ENCODE results near the gene RHAG. TPM values are rescaled to one million over a fixed set of nuclear protein-coding genes. Genes with fewer than 3 reads are reported as not detected.

The RHAG gene
- total RNA-seq, 1 experiment from 2014 or later: not detected

DNA sequence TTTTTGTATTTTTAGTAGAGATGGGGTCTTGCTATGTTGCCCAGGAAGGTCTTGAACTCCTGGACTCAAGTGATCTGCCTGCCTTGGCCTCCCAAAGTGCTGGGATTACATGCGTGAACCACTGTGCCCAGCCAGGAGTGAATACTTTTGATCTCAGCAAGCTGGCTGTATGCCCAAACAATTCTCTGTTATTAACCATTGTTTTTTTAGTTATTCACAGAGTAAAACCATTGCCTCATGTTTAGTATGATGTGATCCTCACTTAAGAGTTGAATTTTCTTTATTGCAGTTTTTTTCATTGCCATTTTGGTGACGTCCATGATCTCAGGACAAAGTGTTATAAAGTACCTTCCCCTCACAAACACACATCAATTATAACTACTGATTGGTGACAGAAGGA lies 71.4 kb downstream of the RHAG start:
- Histone ChIP-seq H3K79me2 (ENCODE audit: low read length) (no peaks in the 10 kb centered on the region), H3K36me3 (ENCODE audit: insufficient read depth, low read length) (no peaks in the 10 kb centered on the region), H3K27me3 (ENCODE audit: low read length) (no peaks in the 10 kb centered on the region), H3K4me3 (ENCODE audit: low read length) (no peak overlapping the region), H2AFZ (ENCODE audit: low read length) (no peak overlapping the region), H3K9me3 (ENCODE audit: low read length) (no peaks in the 10 kb centered on the region), H3K4me2 (ENCODE audit: low read depth, low read length, poor library complexity, severe bottlenecking) (no peak overlapping the region), H3K9ac (ENCODE audit: low read length) (no peak overlapping the region), H3K9me2 (replicated peaks; ENCODE audit: insufficient read depth, low read length) (no peaks in the 10 kb centered on the region), H4K20me1 (ENCODE audit: insufficient read depth, low read depth, low read length) (no peaks in the 10 kb centered on the region), H3K27ac (ENCODE audit: low read length) (no peak overlapping the region), H3K4me1 (ENCODE audit: low read length) (no peaks in the 10 kb centered on the region)
- no peak for DNase-seq

DNA sequence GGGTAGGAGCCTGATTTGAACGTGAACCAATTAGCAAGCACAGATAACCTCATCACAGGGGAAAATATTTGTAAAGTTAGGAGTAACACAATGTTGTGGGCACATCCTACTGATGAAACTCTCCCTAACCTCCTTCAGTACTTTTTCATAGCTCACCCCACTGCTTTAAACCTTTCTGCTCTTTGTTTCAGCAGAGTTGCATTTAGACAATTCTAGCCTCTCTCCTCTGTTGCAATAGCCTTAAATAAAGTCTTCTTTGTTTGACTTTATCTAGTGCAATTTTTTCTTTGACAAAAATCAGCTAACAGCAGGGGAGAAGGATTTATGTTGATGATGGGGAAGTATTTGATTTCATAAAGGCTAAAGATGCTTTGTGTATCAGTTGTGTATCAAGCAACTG lies 72.1 kb downstream of the RHAG start:
- no peak overlapping the region for H3K4me3 ChIP-seq (ENCODE audit: low read length)
- no peaks in the 10 kb centered on the region for H3K79me2 ChIP-seq (ENCODE audit: low read length)
- H3K4me1 ChIP-seq (ENCODE audit: low read length): no peaks in the 10 kb centered on the region
- H3K9me2 ChIP-seq (replicated peaks; ENCODE audit: insufficient read depth, low read length): no peaks in the 10 kb centered on the region
- H4K20me1 ChIP-seq (ENCODE audit: insufficient read depth, low read depth, low read length): no peaks in the 10 kb centered on the region
- no peaks in the 10 kb centered on the region for H3K27me3 ChIP-seq (ENCODE audit: low read length)
- H3K36me3 ChIP-seq (ENCODE audit: insufficient read depth, low read length): no peaks in the 10 kb centered on the region
- no peak overlapping the region for H3K9ac ChIP-seq (ENCODE audit: low read length)
- H3K9me3 ChIP-seq (ENCODE audit: low read length): no peaks in the 10 kb centered on the region
- no peak overlapping the region for H2AFZ ChIP-seq (ENCODE audit: low read length)
- H3K4me2 ChIP-seq (ENCODE audit: low read depth, low read length, poor library complexity, severe bottlenecking): no peak overlapping the region
- DNase-seq: no peak
- no peak overlapping the region for H3K27ac ChIP-seq (ENCODE audit: low read length)

DNA sequence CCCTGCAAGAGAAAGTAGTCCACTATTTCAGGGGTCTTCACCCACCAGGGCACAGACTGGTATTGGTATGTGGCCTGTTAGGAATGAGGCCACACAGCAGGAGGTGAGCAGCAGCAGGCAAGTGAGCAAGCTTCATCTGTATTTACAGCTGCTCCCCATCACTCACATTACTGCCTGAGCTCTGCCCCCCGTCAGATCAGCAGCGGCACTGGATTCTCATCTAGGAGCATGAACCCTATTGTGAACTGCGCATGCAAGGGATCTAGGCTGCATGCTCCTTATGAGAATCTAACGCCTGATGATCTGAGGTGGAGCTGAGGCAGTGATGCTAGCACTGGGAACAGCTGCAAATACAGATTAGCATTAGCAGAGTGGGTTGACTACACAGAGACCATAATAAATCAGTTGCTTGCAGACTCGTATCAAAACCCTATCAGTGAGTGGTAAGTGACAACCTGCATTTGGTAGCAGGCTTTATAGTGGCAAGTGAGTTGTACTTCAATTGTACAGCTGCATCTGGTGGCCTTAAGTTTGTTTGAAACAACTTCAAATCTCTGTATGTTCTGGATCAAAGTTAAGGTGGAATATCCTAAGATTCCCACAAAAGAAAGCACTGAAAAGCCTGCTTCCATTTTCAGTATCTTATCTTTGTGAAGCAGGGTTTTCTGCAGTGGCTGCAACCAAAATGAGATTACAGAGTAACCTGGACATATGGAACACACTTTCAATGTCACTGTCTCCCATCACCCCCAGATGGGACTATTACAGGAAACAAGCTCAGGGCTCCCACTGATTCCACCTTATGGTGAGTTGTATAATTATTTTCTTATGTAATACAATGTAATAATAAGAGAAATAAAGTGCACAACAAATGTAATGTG lies 73.4 kb downstream of the RHAG start:
- Histone ChIP-seq H3K79me2 (ENCODE audit: low read length) (no peaks in the 10 kb centered on the region), H3K27ac (ENCODE audit: low read length) (no peak overlapping the region), H3K9me3 (ENCODE audit: low read length) (no peaks in the 10 kb centered on the region), H3K9ac (ENCODE audit: low read length) (no peak overlapping the region), H3K36me3 (ENCODE audit: insufficient read depth, low read length) (no peaks in the 10 kb centered on the region), H3K9me2 (replicated peaks; ENCODE audit: insufficient read depth, low read length) (no peaks in the 10 kb centered on the region), H3K27me3 (ENCODE audit: low read length) (no peaks in the 10 kb centered on the region), H3K4me1 (ENCODE audit: low read length) (no peaks in the 10 kb centered on the region), H4K20me1 (ENCODE audit: insufficient read depth, low read depth, low read length) (no peaks in the 10 kb centered on the region), H3K4me3 (ENCODE audit: low read length) (no peak overlapping the region), H3K4me2 (ENCODE audit: low read depth, low read length, poor library complexity, severe bottlenecking) (no peak overlapping the region), H2AFZ (ENCODE audit: low read length) (no peak overlapping the region)
- DNase-seq: no peak

DNA sequence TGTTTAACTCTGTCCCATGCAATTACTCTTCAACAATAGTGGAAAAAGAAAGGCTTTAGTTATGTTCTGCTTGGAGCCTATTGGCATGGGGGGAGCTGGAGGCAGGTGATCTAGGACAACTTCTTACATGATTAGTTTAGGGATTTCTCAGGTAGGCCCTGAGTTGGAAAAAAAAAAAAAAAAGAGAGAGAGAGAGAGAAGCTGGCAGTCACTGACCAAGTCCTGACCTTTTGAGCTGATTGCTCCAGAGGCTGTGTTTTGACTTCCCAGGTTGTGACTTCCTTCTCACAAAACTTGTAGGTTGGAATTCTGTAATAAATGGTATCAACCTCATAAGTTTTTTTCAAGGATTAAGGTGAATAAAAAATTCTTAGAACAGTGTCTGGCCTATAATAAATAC lies 78.4 kb downstream of the RHAG start:
- Histone ChIP-seq H2AFZ (ENCODE audit: low read length) (no peak overlapping the region), H3K4me1 (ENCODE audit: low read length) (no peaks in the 10 kb centered on the region), H3K4me2 (ENCODE audit: low read depth, low read length, poor library complexity, severe bottlenecking) (no peak overlapping the region), H3K4me3 (ENCODE audit: low read length) (no peak overlapping the region), H3K27me3 (ENCODE audit: low read length) (no peaks in the 10 kb centered on the region), H3K9me3 (ENCODE audit: low read length) (no peaks in the 10 kb centered on the region), H3K27ac (ENCODE audit: low read length) (no peak overlapping the region), H3K9ac (ENCODE audit: low read length) (no peak overlapping the region), H4K20me1 (ENCODE audit: insufficient read depth, low read depth, low read length) (no peaks in the 10 kb centered on the region), H3K79me2 (ENCODE audit: low read length) (no peaks in the 10 kb centered on the region), H3K36me3 (ENCODE audit: insufficient read depth, low read length) (no peaks in the 10 kb centered on the region), H3K9me2 (replicated peaks; ENCODE audit: insufficient read depth, low read length) (no peaks in the 10 kb centered on the region)
- DNase-seq: no peak

DNA sequence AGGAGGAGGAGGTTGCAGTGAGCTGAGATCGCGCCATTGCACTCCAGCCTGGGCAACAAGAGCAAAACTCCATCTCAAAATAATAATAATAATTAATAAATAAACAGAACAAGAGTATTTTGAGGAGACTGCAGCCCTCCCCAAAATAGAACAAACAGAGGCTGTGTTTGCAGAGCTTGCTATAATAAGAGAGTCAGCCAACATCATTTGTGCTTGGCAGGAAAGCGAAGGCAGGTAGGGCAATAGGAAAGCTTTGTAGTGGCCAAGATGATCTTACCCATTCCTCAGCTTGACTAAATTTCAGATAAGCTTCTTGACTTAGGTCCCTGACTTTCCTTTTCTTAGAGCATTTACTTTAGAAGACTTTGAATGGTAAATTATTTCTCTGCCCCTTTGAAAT lies 79.5 kb downstream of the RHAG start:
- H3K36me3 ChIP-seq (ENCODE audit: insufficient read depth, low read length): no peaks in the 10 kb centered on the region

DNA sequence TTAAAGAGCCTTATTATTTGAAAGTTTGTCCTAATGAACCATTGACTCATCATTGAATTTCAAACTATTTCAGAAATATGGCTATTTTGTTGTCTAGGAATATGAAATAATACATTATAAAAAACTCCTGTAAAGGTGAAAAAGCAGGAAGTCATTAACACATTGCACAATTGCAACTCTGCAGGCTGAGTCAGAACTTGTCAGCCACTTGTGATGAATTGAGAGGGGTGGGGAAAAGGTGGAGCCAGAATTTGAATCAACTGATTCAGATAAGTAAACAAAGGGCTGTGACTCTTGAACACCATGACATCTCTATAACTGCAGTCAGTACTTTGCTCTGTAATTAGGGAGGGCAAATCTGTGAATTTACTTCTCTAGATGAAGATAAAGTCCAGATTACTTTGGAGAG lies 80.2 kb downstream of the RHAG start:
- Histone ChIP-seq H3K4me2 (ENCODE audit: low read depth, low read length, poor library complexity, severe bottlenecking) (no peak overlapping the region), H2AFZ (ENCODE audit: low read length) (no peak overlapping the region), H3K9ac (ENCODE audit: low read length) (no peak overlapping the region), H3K9me2 (replicated peaks; ENCODE audit: insufficient read depth, low read length) (no peaks in the 10 kb centered on the region), H3K27ac (ENCODE audit: low read length) (no peak overlapping the region), H3K79me2 (ENCODE audit: low read length) (no peaks in the 10 kb centered on the region), H3K4me3 (ENCODE audit: low read length) (no peak overlapping the region), H3K27me3 (ENCODE audit: low read length) (no peaks in the 10 kb centered on the region), H4K20me1 (ENCODE audit: insufficient read depth, low read depth, low read length) (no peaks in the 10 kb centered on the region), H3K36me3 (ENCODE audit: insufficient read depth, low read length) (no peaks in the 10 kb centered on the region), H3K9me3 (ENCODE audit: low read length) (no peaks in the 10 kb centered on the region), H3K4me1 (ENCODE audit: low read length) (no peaks in the 10 kb centered on the region)
- DNase-seq: no peak

More for the DNA sequence above, 79.5 kb downstream of the RHAG start:
- no peak overlapping the region for H3K4me3 ChIP-seq (ENCODE audit: low read length)
- H3K9me3 ChIP-seq (ENCODE audit: low read length): no peaks in the 10 kb centered on the region
- no peaks in the 10 kb centered on the region for H3K79me2 ChIP-seq (ENCODE audit: low read length)
- H2AFZ ChIP-seq (ENCODE audit: low read length): no peak overlapping the region
- no peaks in the 10 kb centered on the region for H4K20me1 ChIP-seq (ENCODE audit: insufficient read depth, low read depth, low read length)
- no peak overlapping the region for H3K4me2 ChIP-seq (ENCODE audit: low read depth, low read length, poor library complexity, severe bottlenecking)
- no peaks in the 10 kb centered on the region for H3K9me2 ChIP-seq (replicated peaks; ENCODE audit: insufficient read depth, low read length)
- no peaks in the 10 kb centered on the region for H3K4me1 ChIP-seq (ENCODE audit: low read length)
- DNase-seq: no peak
- no peak overlapping the region for H3K27ac ChIP-seq (ENCODE audit: low read length)
- no peak overlapping the region for H3K9ac ChIP-seq (ENCODE audit: low read length)
- H3K27me3 ChIP-seq (ENCODE audit: low read length): no peaks in the 10 kb centered on the region

DNA sequence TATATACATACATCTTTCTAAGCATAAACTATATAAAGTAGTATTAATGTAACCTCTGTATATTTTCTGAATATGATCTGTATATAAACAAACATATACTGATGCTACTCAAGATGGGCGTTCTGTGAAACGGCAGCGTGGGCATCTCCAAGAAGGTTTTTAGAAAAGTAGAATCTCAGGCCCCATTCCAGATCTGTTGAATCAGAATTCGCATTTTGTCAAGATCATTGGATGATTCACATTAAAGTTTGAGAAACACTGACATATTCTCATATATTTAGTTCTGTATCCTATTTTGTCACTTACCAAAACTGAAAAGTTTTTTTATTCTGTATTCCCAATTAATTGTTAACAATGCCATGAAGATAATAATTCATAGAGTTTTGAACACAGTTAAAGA lies 80.7 kb downstream of the RHAG start:
- Histone ChIP-seq H3K9ac (ENCODE audit: low read length) (no peak overlapping the region), H3K79me2 (ENCODE audit: low read length) (no peaks in the 10 kb centered on the region), H3K27ac (ENCODE audit: low read length) (no peak overlapping the region), H3K27me3 (ENCODE audit: low read length) (no peaks in the 10 kb centered on the region), H3K4me2 (ENCODE audit: low read depth, low read length, poor library complexity, severe bottlenecking) (no peak overlapping the region), H4K20me1 (ENCODE audit: insufficient read depth, low read depth, low read length) (no peaks in the 10 kb centered on the region), H2AFZ (ENCODE audit: low read length) (no peak overlapping the region), H3K36me3 (ENCODE audit: insufficient read depth, low read length) (no peaks in the 10 kb centered on the region), H3K9me3 (ENCODE audit: low read length) (no peaks in the 10 kb centered on the region), H3K9me2 (replicated peaks; ENCODE audit: insufficient read depth, low read length) (no peaks in the 10 kb centered on the region), H3K4me1 (ENCODE audit: low read length) (no peaks in the 10 kb centered on the region), H3K4me3 (ENCODE audit: low read length) (no peak overlapping the region)
- no peak for DNase-seq
